SK-N-SH (cell line): ENCODE data around the gene NDUFC1. TPM values are rescaled to one million over a fixed set of nuclear protein-coding genes. Genes with fewer than 3 reads are reported as not detected.

Source experiments
- CTCF ChIA-PET: fragments of 300-600, 350-600 bp; formaldehyde crosslinking; extraction: SDS; loops from one replicate; lab custom pipeline; 2021; lab: Yijun Ruan, JAX
- POLR2A ChIA-PET: fragments of 350-600 bp; sonication (Branson Sonifier 250); formaldehyde crosslinking; extraction: SDS; loops from one replicate; lab custom pipeline; 2020; ENCODE audit warnings: antibody characterized with exemption, inconsistent platforms; lab: Yijun Ruan, JAX
- DNase-seq: peaks from one replicate; pipeline ENCODE4 v3.0.0; 2012
- H2AFZ ChIP-seq: fragments of 200-600 bp; sonication (generic); 2 replicates; pipeline ENCODE4 v1.8.1; 2016; ENCODE audit warnings: antibody characterized with exemption, mild to moderate bottlenecking, low read depth
- H3F3A ChIP-seq: fragments of 200-600 bp; sonication (generic); replicated peaks from 2 replicates; pipeline ENCODE3; 2016; ENCODE audit warnings: antibody characterized with exemption, mild to moderate bottlenecking; ENCODE audit not compliant: insufficient read depth
- H3K27ac ChIP-seq, 2 experiments: fragments of 200-500 bp in 1 of 2; fragments of 200-600 bp in 1 of 2; sonication (Bioruptor generic) in 1 of 2; sonication (generic), shearing (Covaris generic) in 1 of 2; 2 replicates each; pipeline versions ENCODE4 v1.5.1 to v1.6.1; 2014 to 2016; ENCODE audit warnings: low read depth in 2 of 2, inconsistent platforms in 1 of 2, low read length in 1 of 2, mild to moderate bottlenecking in 1 of 2, mixed read lengths in 1 of 2
- H3K27me3 ChIP-seq: fragments of 200-600 bp; sonication (generic), shearing (Covaris generic); 2 replicates; pipeline ENCODE4 v1.6.1; 2016; ENCODE audit warnings: mixed run types; ENCODE audit not compliant: insufficient read depth
- H3K36me3 ChIP-seq, 2 experiments: fragments of 200-500 bp in 1 of 2; fragments of 200-600 bp in 1 of 2; sonication (Bioruptor generic) in 1 of 2; sonication (generic) in 1 of 2; replicated peaks in 1 of 2; 2 replicates each; pipeline versions ENCODE3 to v1.5.1; 2014 to 2016; ENCODE audit warnings: low read length in 1 of 2, mild to moderate bottlenecking in 1 of 2; ENCODE audit not compliant: insufficient read depth in 2 of 2, control insufficient read depth in 1 of 2
- H3K4me1 ChIP-seq, 2 experiments: fragments of 200-500 bp in 1 of 2; fragments of 200-600 bp in 1 of 2; sonication (Bioruptor generic) in 1 of 2; sonication (generic), shearing (Covaris generic) in 1 of 2; 2 replicates each; pipeline versions ENCODE4 v1.5.1 to v1.6.1; 2014 to 2016; ENCODE audit warnings: low read depth in 1 of 2, low read length in 1 of 2, mixed run types in 1 of 2; ENCODE audit not compliant: insufficient read depth in 2 of 2, control insufficient read depth in 1 of 2
- H3K4me2 ChIP-seq: fragments of 200-600 bp; sonication (generic), shearing (Covaris generic); 2 replicates; pipeline ENCODE4 v1.6.1; 2017; ENCODE audit warnings: mixed run types
- H3K4me3 ChIP-seq, 2 experiments: fragments of 200-500 bp in 1 of 2; fragments of 200-600 bp in 1 of 2; sonication (Bioruptor generic) in 1 of 2; sonication (generic), shearing (Covaris generic) in 1 of 2; 2 replicates each; pipeline versions ENCODE4 v1.5.1 to v1.8.1; 2014 to 2016; ENCODE audit warnings: low read depth in 2 of 2, inconsistent platforms in 1 of 2, low read length in 1 of 2, mild to moderate bottlenecking in 1 of 2, mixed read lengths in 1 of 2, moderate library complexity in 1 of 2
- H3K79me2 ChIP-seq: fragments of 200-600 bp; sonication (generic); 2 replicates; pipeline ENCODE4 v1.8.1; 2017; ENCODE audit warnings: mild to moderate bottlenecking; ENCODE audit not compliant: insufficient read depth
- H3K9ac ChIP-seq: fragments of 200-600 bp; sonication (generic); 2 replicates; pipeline ENCODE4 v1.6.1; 2017; ENCODE audit warnings: mixed run types
- H3K9me2 ChIP-seq: fragments of 200-600 bp; sonication (generic); 2 replicates; pipeline ENCODE4 v1.6.1; 2017; ENCODE audit warnings: mixed run types
- H3K9me3 ChIP-seq: fragments of 200-600 bp; sonication (generic); 2 replicates; pipeline ENCODE4 v1.6.1; 2017; ENCODE audit warnings: mixed run types, mild to moderate bottlenecking, moderate library complexity
- H4K20me1 ChIP-seq: fragments of 200-600 bp; sonication (generic); 2 replicates; pipeline ENCODE4 v1.6.1; 2017; ENCODE audit warnings: mild to moderate bottlenecking, mixed run types; ENCODE audit not compliant: insufficient read depth
- CHD2 ChIP-seq: fragments of 150-350 bp; IDR thresholded peaks from 2 replicates; pipeline ENCODE4 v1.6.1; 2018; ENCODE audit warnings: low read length; ENCODE audit not compliant: partially characterized antibody
- CTCF ChIP-seq: fragments of 200-600 bp; sonication (generic); IDR thresholded peaks from 2 replicates; pipeline ENCODE4 v1.6.1; 2017; ENCODE audit warnings: antibody characterized with exemption, mild to moderate bottlenecking, moderate library complexity
- ELF1 ChIP-seq: IDR thresholded peaks from 2 replicates; pipeline ENCODE4 v1.4.0; 2012
- EP300 ChIP-seq, 2 experiments: IDR thresholded peaks; 2 replicates each; pipeline versions ENCODE4 v1.4.0 to v1.6.1; 2012; ENCODE audit warnings: borderline replicate concordance in 1 of 2, low read depth in 1 of 2, low read length in 1 of 2
- FOSL2 ChIP-seq: IDR thresholded peaks from 2 replicates; pipeline ENCODE4 v1.4.0; 2012; ENCODE audit warnings: low read depth, mild to moderate bottlenecking, moderate library complexity, borderline replicate concordance
- FOXM1 ChIP-seq: IDR thresholded peaks from 2 replicates; pipeline ENCODE4 v1.4.0; 2012; ENCODE audit warnings: low read depth, mild to moderate bottlenecking
- MAX ChIP-seq: IDR thresholded peaks from 2 replicates; pipeline ENCODE4 v1.4.0; 2012; ENCODE audit warnings: low read depth
- MEF2A ChIP-seq: IDR thresholded peaks from 2 replicates; pipeline ENCODE4 v1.4.0; 2012; ENCODE audit warnings: low read depth, borderline replicate concordance
- PBX3 ChIP-seq: IDR thresholded peaks from 2 replicates; pipeline ENCODE4; 2012
- POLR2AphosphoS5 ChIP-seq: IDR thresholded peaks from 2 replicates; pipeline ENCODE4 v1.6.1; 2012; ENCODE audit warnings: low read depth, low read length
- RAD21 ChIP-seq: IDR thresholded peaks from 2 replicates; pipeline ENCODE4 v1.6.1; 2012; ENCODE audit warnings: mild to moderate bottlenecking, low read length
- RCOR1 ChIP-seq: fragments of 150-350 bp; IDR thresholded peaks from 2 replicates; pipeline ENCODE4 v1.6.1; 2017; ENCODE audit warnings: antibody characterized with exemption, low read length
- RXRA ChIP-seq: IDR thresholded peaks from 2 replicates; pipeline ENCODE4 v1.4.0; 2012; ENCODE audit warnings: low read depth, mild to moderate bottlenecking, borderline replicate concordance
- TCF12 ChIP-seq: IDR thresholded peaks from 2 replicates; pipeline ENCODE4 v1.4.0; 2012
- TEAD4 ChIP-seq: IDR thresholded peaks from 2 replicates; pipeline ENCODE4 v1.4.0; 2012; ENCODE audit warnings: mild to moderate bottlenecking, borderline replicate concordance; ENCODE audit not compliant: insufficient read depth
- USF2 ChIP-seq: fragments of 150-350 bp; IDR thresholded peaks from 2 replicates; pipeline ENCODE4 v1.6.1; 2017; ENCODE audit warnings: antibody characterized with exemption, low read length, low read depth, borderline replicate concordance
- ZBTB33 ChIP-seq: IDR thresholded peaks from 2 replicates; pipeline ENCODE4 v1.4.0; 2012; ENCODE audit warnings: low read depth, borderline replicate concordance
- WGBS: methylation state at CpG from one replicate; pipeline ENCODE4 v1.1.6; 2017; ENCODE audit warnings: low lambda C conversion rate; 5-methylcytosine and 5-hydroxymethylcytosine counted together
- polyA plus RNA-seq, 3 experiments: library from polyadenylated mRNA; depleted of rRNA; stranded (reverse); fragments of >200 nt; gene quantifications; 2 replicates each; pipeline ENCODE4 v1.2.3, GENCODE V29; 2012

Gene NDUFC1
- polyA plus RNA-seq, 1 of the 3 experiments (the other 2 are of a cell fraction) = 101 TPM

GRCh38 chr4:139330283-139330682 lies 28.0 kb upstream of the NDUFC1 start:
- POLR2A ChIA-PET = no interaction called here

More at GRCh38 chr4:139330283-139330682, 28.0 kb upstream of the NDUFC1 start:
- DNase-seq = no peak
- H3K4me1 ChIP-seq = 0 out of 4 replicates have a peak, but pooled peaks cover 0 to 4% of the 10 kb centered on the region in 2 experiments
- no peak overlapping the region for H3K9ac ChIP-seq
- H3K79me2 ChIP-seq = peaks cover 100% of the 10 kb centered on the region
- WGBS = 95% methylated on average over 3 of the region's 3 CpGs
- H3K27ac ChIP-seq = no peak overlapping the region
- H4K20me1 ChIP-seq = peaks cover 45% of the 10 kb centered on the region
- CTCF ChIA-PET = interaction anchor here (0.6 to 1.5 kb wide), 2 partner anchors 35 to 239 kb away, joined by 3 to 7 read pairs; no protein-coding TSS in a partner anchor
- TF ChIP-seq RAD21 = no peak
- no peak for TF ChIP-seq ELF1
- no peak for TF ChIP-seq TEAD4
- TF ChIP-seq CTCF = no peak
- TF ChIP-seq USF2 = no peak
- no peak for TF ChIP-seq FOXM1
- TF ChIP-seq EP300 (IDR thresholded peaks at IDR 0.05; ENCODE audit: borderline replicate concordance in 1 of 2, low read depth in 1 of 2, low read length in 1 of 2) = no peak
- no peak for TF ChIP-seq PBX3
- no peak for TF ChIP-seq MAX
- TF ChIP-seq POLR2AphosphoS5 = no peak
- TF ChIP-seq RXRA = no peak
- TF ChIP-seq RCOR1 = no peak
- no peak for TF ChIP-seq CHD2
- no peak for TF ChIP-seq ZBTB33
- TF ChIP-seq TCF12 = no peak
- TF ChIP-seq MEF2A = no peak
- TF ChIP-seq FOSL2 = no peak
- TF ChIP-seq, all 33 proteins: peak for 0
- no peaks in the 10 kb centered on the region for H3K9me3 ChIP-seq
- no peak overlapping the region for H3K4me2 ChIP-seq
- no peaks in the 10 kb centered on the region for H3F3A ChIP-seq
- no peaks in the 10 kb centered on the region for H3K27me3 ChIP-seq
- H2AFZ ChIP-seq = no peak overlapping the region
- no peak overlapping the region for H3K4me3 ChIP-seq
- H3K36me3 ChIP-seq = peaks cover 7 to 45% of the 10 kb centered on the region in 2 experiments
- H3K9me2 ChIP-seq = no peaks in the 10 kb centered on the region
